Myocyte (in vitro differentiated cells): ENCODE measurements around the gene ZNF580. TPM values are rescaled to one million over a fixed set of nuclear protein-coding genes. Genes with fewer than 3 reads are reported as not detected.

Experiments used
- DNase-seq: peaks from one replicate; pipeline ENCODE4 v3.0.0-alpha.2; 2012; ENCODE audit warnings: low read depth
- total RNA-seq: library from RNA; depleted of rRNA; stranded (reverse); fragments of >200 nt; gene quantifications from 2 replicates; pipeline ENCODE4 v1.2.3, GENCODE V29; 2014

The ZNF580 gene
- total RNA-seq, 1 donor from 2014 or later = 10.2 TPM

- peak; percentile 80 for DNase-seq
Observed at GRCh38 chr19:55605637-55606470, 34.9 kb upstream of the ZNF580 start, which contains the start of gene ZNF865. TSS of gene ZNF865 (plus strand) at chr19:55605647. CDS start at chr19:55613619, 7,972 bp downstream.

- DNase-seq = no peak
Observed at GRCh38 chr19:55606471-55606787, 34.4 kb upstream of the ZNF580 start.

GRCh38 chr19:55606817-55607216, 34.0 kb upstream of the ZNF580 start:
- no peak for DNase-seq

GRCh38 chr19:55609326-55609725, 31.5 kb upstream of the ZNF580 start:
- no peak for DNase-seq

- no peak for DNase-seq
Observed at GRCh38 chr19:55611300-55611982, 29.4 kb upstream of the ZNF580 start.

GRCh38 chr19:55611983-55612645, 28.7 kb upstream of the ZNF580 start:
- DNase-seq = no peak

GRCh38 chr19:55613396-55613795, 27.4 kb upstream of the ZNF580 start:
- DNase-seq = no peak

- no peak for DNase-seq
Observed at GRCh38 chr19:55613930-55614710, 26.7 kb upstream of the ZNF580 start.

- DNase-seq = no peak
Observed at GRCh38 chr19:55614711-55615542, 25.9 kb upstream of the ZNF580 start.

- no peak for DNase-seq
Observed at GRCh38 chr19:55615543-55616394, 25.0 kb upstream of the ZNF580 start.

GRCh38 chr19:55616395-55616875, 24.4 kb upstream of the ZNF580 start:
- DNase-seq = no peak

GRCh38 chr19:55617426-55617825, 23.4 kb upstream of the ZNF580 start:
- DNase-seq = no peak

- no peak for DNase-seq
Observed at GRCh38 chr19:55618426-55618825, 22.4 kb upstream of the ZNF580 start.

GRCh38 chr19:55619286-55619685, 21.5 kb upstream of the ZNF580 start:
- no peak for DNase-seq

- no peak for DNase-seq
Observed at GRCh38 chr19:55620410-55621204, 20.2 kb upstream of the ZNF580 start.

- no peak for DNase-seq
Observed at GRCh38 chr19:55621205-55621672, 19.6 kb upstream of the ZNF580 start.

GRCh38 chr19:55621673-55622231, 19.1 kb upstream of the ZNF580 start:
- no peak for DNase-seq
